ENCODE measurements around the gene EFTUD2. TPM values are rescaled to one million over a fixed set of nuclear protein-coding genes. Genes with fewer than 3 reads are reported as not detected.

Gene EFTUD2
- total and polyA plus RNA-seq, 2 of the 8 experiments (the other 6 are each of a cell fraction or from before 2014, with no cell fraction given) = 118 to 195 TPM

- TF ChIP-seq RXRA (IDR thresholded peaks at IDR 0.05; ENCODE audit: insufficient read depth, low read depth, low read length) = no peak
- TF ChIP-seq CHD1 (IDR thresholded peaks at IDR 0.05; ENCODE audit: low read depth, low read length) = no peak
- no peak for TF ChIP-seq TCF12 (IDR thresholded peaks at IDR 0.05; ENCODE audit: low read depth, low read length)
- TF ChIP-seq KDM1A (IDR thresholded peaks at IDR 0.05; ENCODE audit: borderline replicate concordance, low read length) = no peak
- TF ChIP-seq CEBPB (IDR thresholded peaks at IDR 0.05; ENCODE audit: low read depth, low read length) = no peak
- TF ChIP-seq RFX5 (IDR thresholded peaks at IDR 0.05; ENCODE audit: borderline replicate concordance, low read depth, low read length) = no peak
- TF ChIP-seq, protein P1, sequence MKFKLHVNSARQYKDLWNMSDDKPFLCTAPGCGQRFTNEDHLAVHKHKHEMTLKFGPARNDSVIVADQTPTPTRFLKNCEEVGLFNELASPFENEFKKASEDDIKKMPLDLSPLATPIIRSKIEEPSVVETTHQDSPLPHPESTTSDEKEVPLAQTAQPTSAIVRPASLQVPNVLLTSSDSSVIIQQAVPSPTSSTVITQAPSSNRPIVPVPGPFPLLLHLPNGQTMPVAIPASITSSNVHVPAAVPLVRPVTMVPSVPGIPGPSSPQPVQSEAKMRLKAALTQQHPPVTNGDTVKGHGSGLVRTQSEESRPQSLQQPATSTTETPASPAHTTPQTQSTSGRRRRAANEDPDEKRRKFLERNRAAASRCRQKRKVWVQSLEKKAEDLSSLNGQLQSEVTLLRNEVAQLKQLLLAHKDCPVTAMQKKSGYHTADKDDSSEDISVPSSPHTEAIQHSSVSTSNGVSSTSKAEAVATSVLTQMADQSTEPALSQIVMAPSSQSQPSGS (IDR thresholded peaks at IDR 0.05; ENCODE audit: low read length) = no peak
Measured at GRCh38 chr17:44848257-44848795, 50.9 kb downstream of the EFTUD2 start (continued).
